Duodenal mucosa (tissue), 2 donors: ENCODE data around the gene GTPBP10.
"Not testable (repeated sequence)": the region's sequence is repeated elsewhere in the genome, so short reads cannot be mapped to it uniquely, and the experiment has no call there.

Experiments used
- H3K27ac ChIP-seq: one replicate; pipeline ENCODE4 v1.7.0; 2013; ENCODE audit warnings: low read depth, low read length
- H3K27me3 ChIP-seq, 2 donors: one replicate each; pipeline ENCODE4 v1.7.0; 2013; ENCODE audit warnings: low read length in 2 of 2, control low read depth in 1 of 2; ENCODE audit not compliant: insufficient read depth in 2 of 2, control insufficient read depth in 1 of 2
- H3K36me3 ChIP-seq, 2 donors: one replicate each; pipeline ENCODE4 v1.7.0; 2013; ENCODE audit warnings: low read length in 2 of 2, control low read depth in 1 of 2; ENCODE audit not compliant: insufficient read depth in 2 of 2, control insufficient read depth in 1 of 2
- H3K4me1 ChIP-seq, 2 donors: one replicate each; pipeline ENCODE4 v1.7.0; 2013; ENCODE audit warnings: low read length in 2 of 2, control low read depth in 1 of 2; ENCODE audit not compliant: insufficient read depth in 2 of 2, control insufficient read depth in 1 of 2
- H3K4me3 ChIP-seq, 2 donors: one replicate each; pipeline ENCODE4 v1.7.0; 2013; ENCODE audit warnings: low read length in 2 of 2, low read depth in 1 of 2
- H3K9ac ChIP-seq, 2 donors: one replicate each; pipeline ENCODE4 v1.7.0; 2013; ENCODE audit warnings: low read length in 2 of 2, low read depth in 1 of 2
- H3K9me3 ChIP-seq, 2 donors: one replicate each; pipeline ENCODE4 v1.7.0; 2013; ENCODE audit warnings: low read length in 2 of 2, control low read depth in 1 of 2; ENCODE audit not compliant: control insufficient read depth in 1 of 2

Gene GTPBP10

DNA sequence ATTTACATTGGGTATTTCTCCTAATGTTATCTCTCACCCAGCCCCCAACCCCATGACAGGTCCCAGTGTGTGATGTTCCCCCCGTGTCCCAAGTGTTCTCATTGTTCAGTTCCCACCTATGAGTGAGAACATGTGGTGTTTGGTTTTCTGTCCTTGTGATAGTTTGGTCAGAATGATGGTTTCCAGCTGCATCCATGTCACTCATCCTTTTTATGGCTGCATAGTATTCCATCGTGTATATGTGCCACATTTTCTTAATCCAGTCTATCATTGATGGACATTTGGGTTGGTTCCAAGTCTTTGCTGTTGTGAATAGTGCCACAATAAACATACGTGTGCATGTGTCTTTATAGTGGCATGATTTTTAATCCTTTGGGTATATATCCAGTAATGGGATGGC, 3.5 kb downstream of the GTPBP10 start:
- H3K9ac ChIP-seq, H3K27me3 ChIP-seq, H3K27ac ChIP-seq, H3K9me3 ChIP-seq, H3K4me3 ChIP-seq: not testable (repeated sequence)
- Histone ChIP-seq H3K36me3 (peaks cover 0 to 11% of the 10 kb centered on the region in 2 donors), H3K4me1 (peaks cover 12 to 18% of the 10 kb centered on the region in 2 donors)

GRCh38 chr7:90351987-90352386, 5.5 kb downstream of the GTPBP10 start:
- Histone ChIP-seq H3K27ac (no peak overlapping the region), H3K9me3 (peaks cover 0 to 5% of the 10 kb centered on the region in 2 donors), H3K36me3 (peaks cover 7 to 27% of the 10 kb centered on the region in 2 donors), H3K9ac (no peak overlapping the region), H3K4me1 (peaks cover 9% of the 10 kb centered on the region in 2 donors), H3K27me3 (no peaks in the 10 kb centered on the region), H3K4me3 (no peak overlapping the region)

GRCh38 chr7:90383422-90383821, 36.9 kb downstream of the GTPBP10 start:
- no peak overlapping the region for H3K4me3 ChIP-seq
- no peaks in the 10 kb centered on the region for H3K9me3 ChIP-seq
- H3K9ac ChIP-seq = no peak overlapping the region
- peaks cover 22 to 44% of the 10 kb centered on the region in 2 donors for H3K36me3 ChIP-seq
- H3K4me1 ChIP-seq = no peaks in the 10 kb centered on the region
- H3K27me3 ChIP-seq = no peaks in the 10 kb centered on the region
- no peak overlapping the region for H3K27ac ChIP-seq

DNA sequence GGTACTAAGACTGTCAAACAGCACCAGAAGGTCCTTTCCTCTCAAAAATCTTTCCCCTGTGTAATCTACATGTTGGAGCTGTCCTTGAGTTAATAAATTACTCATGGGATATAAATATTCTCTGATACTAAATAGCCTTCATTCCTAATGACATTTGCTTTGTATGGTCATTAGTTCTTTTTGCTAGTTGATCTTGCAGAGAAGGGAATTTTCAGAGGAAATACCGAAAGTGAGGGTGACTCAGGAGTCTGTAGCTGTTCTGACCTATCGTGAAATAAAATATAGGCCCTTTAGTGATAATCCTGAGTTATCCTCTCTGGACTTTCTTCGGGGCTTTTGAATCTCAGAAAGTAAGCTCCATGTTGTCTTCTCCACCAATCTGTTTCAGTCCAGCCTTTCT, 37.3 kb downstream of the GTPBP10 start:
- Histone ChIP-seq H3K9me3 (no peaks in the 10 kb centered on the region), H3K4me1 (no peaks in the 10 kb centered on the region), H3K27me3 (no peaks in the 10 kb centered on the region), H3K27ac (no peak overlapping the region), H3K4me3 (no peak overlapping the region), H3K9ac (no peak overlapping the region), H3K36me3 (peaks cover 21 to 40% of the 10 kb centered on the region in 2 donors)

DNA sequence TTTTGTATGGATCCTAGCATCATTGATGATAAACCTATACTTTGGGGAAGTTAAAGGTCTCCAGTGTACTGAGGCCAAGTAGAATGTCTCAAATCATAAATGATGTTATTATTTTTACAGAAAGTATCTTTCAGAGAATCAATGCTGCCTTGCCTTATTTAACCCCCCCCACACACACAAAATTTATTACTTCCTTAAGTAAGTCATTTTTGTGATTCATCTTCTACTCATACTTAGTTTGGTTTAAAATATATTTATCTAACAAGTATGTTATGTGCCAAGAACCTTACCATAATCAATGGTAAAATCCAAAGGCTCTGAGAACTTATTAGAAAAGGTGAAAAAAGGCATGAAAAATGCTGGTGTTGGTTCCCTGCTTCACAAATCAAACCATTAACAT, 37.9 kb downstream of the GTPBP10 start:
- Histone ChIP-seq H3K4me3 (no peak overlapping the region), H3K36me3 (peaks cover 15 to 34% of the 10 kb centered on the region in 2 donors), H3K27me3 (no peaks in the 10 kb centered on the region), H3K9ac (no peak overlapping the region), H3K9me3 (no peaks in the 10 kb centered on the region), H3K27ac (no peak overlapping the region), H3K4me1 (no peaks in the 10 kb centered on the region)

DNA sequence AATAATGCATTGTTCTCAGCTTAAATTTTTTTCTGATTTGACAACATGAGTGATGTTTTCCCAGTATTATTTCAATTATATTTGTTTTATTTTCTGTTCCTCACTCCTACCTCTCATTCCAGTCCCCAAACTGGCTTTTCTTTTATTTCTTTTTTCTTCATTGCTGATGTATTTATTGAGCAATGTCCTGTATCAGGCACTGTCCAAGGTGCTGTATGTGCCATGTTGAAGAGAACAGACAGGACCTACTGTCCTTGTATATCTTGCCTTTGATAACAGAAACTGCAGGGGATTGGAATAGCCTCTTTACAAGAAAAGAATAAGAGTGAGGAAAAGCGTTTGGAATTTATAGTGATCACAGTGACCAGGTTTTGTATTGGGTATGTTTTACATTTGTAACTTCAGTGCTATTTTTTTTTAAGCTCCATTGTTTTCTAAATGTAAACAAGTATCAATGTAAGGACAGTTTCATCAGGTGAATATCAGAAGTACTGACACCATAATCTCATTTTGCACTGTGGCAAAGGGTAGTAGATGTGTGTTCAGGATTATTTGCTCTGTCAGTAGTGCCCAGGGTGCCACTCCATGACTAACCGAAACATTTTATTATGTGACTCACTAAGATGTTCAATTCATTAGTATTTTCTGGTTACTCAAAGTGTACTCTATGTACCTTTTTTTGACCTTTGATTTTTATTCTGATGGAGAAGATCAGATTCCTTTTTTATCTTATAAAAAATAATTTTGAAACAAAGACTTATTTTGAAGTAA, 41.1 kb downstream of the GTPBP10 start:
- H3K36me3 ChIP-seq = peaks cover 4 to 30% of the 10 kb centered on the region in 2 donors
- no peak overlapping the region for H3K9ac ChIP-seq
- no peaks in the 10 kb centered on the region for H3K4me1 ChIP-seq
- no peaks in the 10 kb centered on the region for H3K27me3 ChIP-seq
- peaks cover 0 to 5% of the 10 kb centered on the region in 2 donors for H3K9me3 ChIP-seq
- H3K4me3 ChIP-seq = no peak overlapping the region
- no peak overlapping the region for H3K27ac ChIP-seq

- Histone ChIP-seq H3K9ac (no peak overlapping the region), H3K4me1 (no peaks in the 10 kb centered on the region), H3K27me3 (no peaks in the 10 kb centered on the region), H3K27ac (no peak overlapping the region), H3K4me3 (no peak overlapping the region), H3K36me3 (peaks cover 0 to under 1% of the 10 kb centered on the region in 2 donors), H3K9me3 (peaks cover 0 to 5% of the 10 kb centered on the region in 2 donors)
Measured at GRCh38 chr7:90390926-90391325, 44.4 kb downstream of the GTPBP10 start.

DNA sequence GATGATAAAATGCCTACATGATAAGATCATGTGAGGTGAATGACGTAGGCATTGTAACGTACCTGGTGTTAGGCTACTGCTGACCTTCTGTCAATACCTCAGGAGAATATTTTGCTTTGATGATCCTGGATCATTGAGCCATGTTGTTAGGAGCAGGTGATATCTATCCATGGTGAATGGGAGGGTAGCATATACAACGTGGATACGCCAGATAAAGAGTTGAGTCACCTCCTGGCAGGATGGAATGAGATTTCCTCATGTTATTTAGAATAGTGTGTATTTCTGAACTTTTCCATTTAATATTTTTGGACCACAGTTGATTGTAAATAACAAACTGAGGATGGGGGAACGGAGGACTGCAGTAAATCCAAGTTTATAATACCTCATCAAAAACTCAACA, 45.0 kb downstream of the GTPBP10 start:
- H3K4me1 ChIP-seq = no peaks in the 10 kb centered on the region
- no peak overlapping the region for H3K27ac ChIP-seq
- no peaks in the 10 kb centered on the region for H3K27me3 ChIP-seq
- no peak overlapping the region for H3K9ac ChIP-seq
- H3K36me3 ChIP-seq = no peaks in the 10 kb centered on the region
- peaks cover 0 to 5% of the 10 kb centered on the region in 2 donors for H3K9me3 ChIP-seq
- no peak overlapping the region for H3K4me3 ChIP-seq

DNA sequence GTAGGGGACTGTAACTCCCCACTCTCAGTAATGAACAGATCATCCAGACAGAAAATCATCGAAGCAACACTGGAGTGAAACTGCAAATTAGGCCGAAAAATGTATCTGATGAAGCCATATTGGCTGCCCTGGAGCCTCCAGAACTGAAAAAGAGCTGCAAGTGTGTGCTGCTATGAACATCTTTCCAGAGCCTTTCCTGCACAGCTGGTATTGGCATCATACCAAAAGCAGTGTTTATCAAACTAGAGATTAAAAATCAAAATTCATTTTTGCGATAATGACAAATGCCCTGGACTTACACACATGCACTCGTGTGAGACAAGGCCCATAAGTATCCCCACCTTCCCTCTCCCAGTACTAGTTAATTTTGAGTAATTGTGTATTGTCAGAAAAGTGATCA, 49.9 kb downstream of the GTPBP10 start:
- no peaks in the 10 kb centered on the region for H3K27me3 ChIP-seq
- H3K27ac ChIP-seq = no peak overlapping the region
- H3K9ac ChIP-seq = no peak overlapping the region
- H3K4me3 ChIP-seq = no peak overlapping the region
- H3K9me3 ChIP-seq = peaks cover 0 to 12% of the 10 kb centered on the region in 2 donors
- no peaks in the 10 kb centered on the region for H3K36me3 ChIP-seq
- no peaks in the 10 kb centered on the region for H3K4me1 ChIP-seq

GRCh38 chr7:90401989-90402388, 55.5 kb downstream of the GTPBP10 start:
- Histone ChIP-seq H3K27me3 (no peaks in the 10 kb centered on the region), H3K4me3 (no peak overlapping the region), H3K9me3 (peaks cover 0 to 8% of the 10 kb centered on the region in 2 donors), H3K36me3 (peaks cover 0 to 7% of the 10 kb centered on the region in 2 donors), H3K27ac (no peak overlapping the region), H3K9ac (no peak overlapping the region), H3K4me1 (peaks cover 11 to 20% of the 10 kb centered on the region in 2 donors)
